NCI-H2081 (cell line): Measurements from ENCODE around the gene KIF16B.
A peak's percentile ranks its signal among the peaks of the same experiment; 100 is the strongest.
"Not testable (repeated sequence)": the region's sequence is repeated elsewhere in the genome, so short reads cannot be mapped to it uniquely, and the experiment has no call there.

Experiments used
- DNase-seq, 2 experiments: peaks; one replicate each; lab custom pipeline; 2025; lab: John Stamatoyannopoulos, UW

KIF16B gene

DNA sequence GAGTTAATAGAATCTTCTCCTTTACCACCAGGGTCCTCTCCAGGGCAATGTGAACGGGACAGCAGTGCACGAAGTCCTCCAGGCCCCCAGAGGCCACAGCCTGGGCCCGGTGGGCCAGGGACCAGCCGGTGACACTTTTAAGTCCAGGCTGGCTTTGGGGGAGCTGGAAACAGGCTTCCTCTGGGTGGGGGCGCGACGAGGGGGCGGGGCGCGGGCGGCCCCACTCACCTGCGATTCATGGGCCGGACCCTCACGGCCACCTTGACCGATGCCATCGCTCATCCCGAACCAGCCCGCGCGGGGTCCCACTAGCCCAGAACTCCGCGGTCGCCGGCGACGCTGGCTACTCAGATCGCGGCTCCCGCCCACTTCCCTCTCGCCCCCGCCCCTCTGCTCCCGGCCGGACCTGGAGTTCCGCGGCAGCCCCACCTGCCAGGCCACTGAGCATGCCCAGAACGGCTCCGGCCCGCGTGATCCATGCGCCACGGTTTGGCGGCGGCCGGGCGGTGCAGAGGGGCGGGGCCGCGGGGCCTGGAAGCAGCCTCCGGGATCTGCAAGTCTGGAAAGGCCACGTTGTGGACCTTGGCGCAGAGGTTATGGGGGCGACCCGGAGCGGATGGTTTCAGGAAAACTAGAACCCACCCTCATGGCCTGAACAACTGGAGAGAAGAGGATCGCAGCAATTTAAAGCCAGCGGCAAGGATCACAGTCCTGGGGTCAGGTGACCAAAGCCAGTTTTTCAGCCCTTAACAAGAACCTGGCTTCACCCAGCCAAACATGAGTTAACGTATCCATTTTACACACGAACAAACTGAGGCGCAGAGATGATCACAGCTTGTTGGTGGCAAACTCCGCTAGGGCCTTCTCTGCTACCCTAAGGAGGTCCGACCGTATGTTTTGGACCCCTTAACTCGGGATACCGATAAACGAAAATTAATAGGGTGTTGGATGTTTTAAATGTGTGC is at the start of gene KIF16B:
Gene KIF16B (minus strand): TSS at position 448 of the 965 bp plus-strand sequence. CDS start 173 bp downstream, at position 275.
- peak; percentile 84 to 89 for DNase-seq

- no peak for DNase-seq
Measured at GRCh38 chr20:16622501-16622900, 49.3 kb upstream of the KIF16B start.

DNA sequence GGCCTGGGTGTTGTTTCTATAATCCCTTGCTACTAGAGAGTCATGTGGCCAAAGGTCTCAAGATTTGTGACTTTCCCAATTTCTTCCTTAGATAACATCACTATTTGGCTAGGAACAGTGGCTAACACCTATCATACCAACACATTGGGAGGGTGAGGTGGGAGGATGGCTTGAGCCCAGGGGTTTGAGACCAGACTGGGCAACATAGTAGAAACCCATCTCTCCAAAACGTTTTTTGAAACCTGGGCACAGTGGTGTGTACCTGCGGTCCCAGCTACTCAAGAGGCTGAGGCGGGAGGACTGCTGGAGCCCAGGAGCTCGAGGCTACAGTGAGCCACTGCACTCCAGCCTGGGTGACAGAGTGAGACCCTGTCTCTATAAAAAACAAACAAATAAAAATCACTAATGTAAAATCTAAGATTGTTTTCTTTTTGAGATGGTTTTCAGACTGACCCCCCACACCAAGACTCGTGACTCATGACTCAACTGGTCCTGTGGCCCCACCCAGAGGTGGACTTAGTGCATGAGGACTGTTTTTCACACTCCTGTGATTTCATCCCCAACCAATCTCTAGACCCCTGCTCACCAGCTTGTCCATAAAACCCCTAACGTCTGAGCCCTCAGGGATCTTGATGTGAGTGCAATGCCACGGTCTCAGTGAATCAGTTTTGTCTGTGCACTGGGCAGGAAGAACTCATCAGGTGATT is 48.3 kb upstream of the KIF16B start:
- no peak for DNase-seq

GRCh38 chr20:16620961-16621360 is 47.7 kb upstream of the KIF16B start:
- DNase-seq, result no peak

DNA sequence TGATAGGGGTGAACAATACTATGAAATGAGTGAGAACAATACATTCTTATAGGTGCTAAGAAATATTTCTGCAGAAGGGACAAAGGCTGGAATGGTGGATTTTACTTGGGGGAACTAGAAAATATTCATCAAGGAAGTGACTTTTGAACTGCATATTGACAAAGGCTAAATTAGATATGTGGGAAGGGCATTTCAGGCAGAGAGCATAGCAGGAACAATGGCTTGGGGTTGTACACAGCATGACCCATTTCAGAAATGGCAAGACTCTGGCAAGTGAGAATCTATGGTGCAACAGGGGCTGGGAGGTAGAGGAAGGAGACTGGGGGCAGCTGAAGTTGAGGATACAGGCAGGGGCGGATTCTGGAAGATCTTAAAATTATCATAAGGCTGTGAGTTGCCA is 46.7 kb upstream of the KIF16B start:
- DNase-seq, result no peak

DNA sequence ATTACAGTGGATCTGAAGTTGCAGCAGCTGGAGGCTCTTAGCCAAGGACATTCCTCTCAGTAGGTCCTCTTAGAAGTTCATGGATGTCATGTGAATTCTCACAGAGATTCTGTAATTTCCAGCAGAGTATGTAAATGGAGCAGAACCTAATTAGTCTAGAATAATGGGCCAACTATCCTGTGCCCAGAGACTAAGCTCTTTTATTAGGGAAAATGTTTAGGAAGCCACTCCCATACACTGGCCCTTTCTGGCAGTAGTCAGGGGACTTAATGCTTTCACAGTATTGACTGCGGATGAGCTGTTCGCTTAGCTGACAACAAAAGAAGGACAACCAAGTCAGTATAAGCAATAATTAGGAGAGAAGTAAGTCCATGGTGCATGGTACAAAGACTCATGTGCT is 43.8 kb upstream of the KIF16B start:
- no peak for DNase-seq

DNA sequence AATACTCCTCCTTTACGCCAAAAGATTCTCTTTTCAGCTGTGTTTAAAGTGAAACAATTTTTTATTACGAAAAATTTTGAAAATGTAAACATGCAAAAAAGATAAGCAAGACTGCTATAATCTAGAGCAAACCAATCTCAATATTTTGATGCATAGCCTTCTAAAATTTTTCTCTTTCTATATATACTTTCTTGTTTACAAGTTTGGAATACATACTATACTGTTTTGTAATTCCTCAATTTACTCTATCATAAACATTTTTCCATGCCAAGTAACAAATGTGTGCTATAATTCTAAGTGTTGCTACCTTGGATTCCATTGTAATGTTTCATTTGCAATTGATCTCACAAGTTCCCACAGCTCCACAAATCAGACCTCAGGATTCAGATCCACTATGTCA is 43.1 kb upstream of the KIF16B start:
- DNase-seq, result no peak

DNA sequence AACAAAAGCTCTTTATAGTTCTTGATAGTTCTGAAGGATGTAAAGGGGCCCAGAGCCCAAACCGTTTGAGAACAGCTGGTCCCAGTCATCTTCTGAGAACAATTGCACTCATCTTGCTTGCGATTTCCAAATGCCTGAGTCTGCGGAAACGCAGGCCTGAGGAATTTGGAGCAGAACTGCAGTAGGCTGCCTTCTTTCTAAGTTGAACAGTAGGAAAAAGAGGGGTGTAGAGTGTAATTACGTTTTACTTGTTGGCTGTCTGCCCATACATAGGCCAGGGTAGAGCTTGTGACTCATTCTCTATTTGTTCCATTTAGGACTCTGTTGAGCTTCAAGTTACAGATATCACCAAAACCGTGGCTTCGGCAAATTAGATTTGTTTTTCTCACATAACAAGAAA is 42.0 kb upstream of the KIF16B start:
- DNase-seq, result no peak

DNA sequence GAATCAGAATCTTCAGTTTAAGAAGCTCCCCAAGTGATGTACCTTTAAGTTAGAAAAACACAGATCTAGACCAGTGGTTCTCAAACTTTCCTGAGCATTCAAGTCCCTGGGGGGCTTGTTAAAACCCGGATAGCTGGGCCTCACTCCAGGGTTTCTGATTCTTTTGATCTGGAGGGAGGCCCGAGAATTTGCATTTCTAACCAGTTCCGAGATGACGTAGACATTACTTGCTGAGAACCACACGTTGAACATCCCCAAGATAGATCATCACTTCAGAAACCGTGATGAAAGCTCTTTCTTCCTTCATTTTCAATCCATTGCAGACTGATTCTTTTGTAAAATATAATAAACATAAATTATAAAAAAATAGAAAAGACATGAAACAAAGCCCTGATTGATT is 40.7 kb upstream of the KIF16B start:
- no peak for DNase-seq

DNA sequence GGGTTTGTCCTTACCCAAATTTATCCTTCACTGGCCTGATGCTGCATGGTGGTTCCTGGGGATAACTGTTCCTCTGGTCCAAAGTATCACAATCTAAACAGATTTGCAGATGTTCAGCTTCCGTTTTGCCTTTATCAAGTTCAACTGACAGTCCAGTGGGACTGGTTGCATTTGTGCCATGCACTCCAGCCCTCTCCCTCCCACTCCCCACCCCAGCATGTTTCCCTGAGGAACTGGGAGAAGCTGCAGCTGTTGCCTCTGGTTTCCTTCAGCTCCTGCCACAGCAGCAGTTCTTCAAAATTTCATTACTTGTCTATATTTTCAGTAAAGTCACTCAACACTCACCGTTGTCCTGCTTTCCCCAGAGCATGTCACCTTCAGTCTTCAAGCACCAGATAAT is 39.5 kb upstream of the KIF16B start:
- DNase-seq, result no peak

GRCh38 chr20:16611817-16612216 is 38.6 kb upstream of the KIF16B start:
- DNase-seq, result no peak

DNA sequence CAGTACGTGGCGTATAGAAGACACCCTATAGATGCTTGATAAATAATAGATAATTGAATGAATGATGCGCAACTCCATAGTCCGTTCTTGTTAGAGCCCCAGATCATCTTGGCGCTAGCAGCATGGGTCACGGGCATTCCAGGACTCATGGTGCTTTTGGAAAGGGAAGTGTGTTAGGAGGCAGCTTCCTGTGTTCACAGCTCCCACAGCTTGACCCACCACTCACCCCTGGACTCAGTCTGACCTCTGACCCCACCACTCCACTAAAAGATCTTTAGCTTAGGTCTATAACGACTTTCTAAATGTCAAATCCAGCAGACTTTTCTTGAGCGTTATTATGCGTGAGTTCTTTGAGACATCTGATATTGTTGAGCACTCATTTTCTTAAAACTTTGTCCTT is 35.8 kb upstream of the KIF16B start:
- DNase-seq, result no peak

- DNase-seq, result no peak
Measured at GRCh38 chr20:16608277-16608650, 35.0 kb upstream of the KIF16B start.

DNA sequence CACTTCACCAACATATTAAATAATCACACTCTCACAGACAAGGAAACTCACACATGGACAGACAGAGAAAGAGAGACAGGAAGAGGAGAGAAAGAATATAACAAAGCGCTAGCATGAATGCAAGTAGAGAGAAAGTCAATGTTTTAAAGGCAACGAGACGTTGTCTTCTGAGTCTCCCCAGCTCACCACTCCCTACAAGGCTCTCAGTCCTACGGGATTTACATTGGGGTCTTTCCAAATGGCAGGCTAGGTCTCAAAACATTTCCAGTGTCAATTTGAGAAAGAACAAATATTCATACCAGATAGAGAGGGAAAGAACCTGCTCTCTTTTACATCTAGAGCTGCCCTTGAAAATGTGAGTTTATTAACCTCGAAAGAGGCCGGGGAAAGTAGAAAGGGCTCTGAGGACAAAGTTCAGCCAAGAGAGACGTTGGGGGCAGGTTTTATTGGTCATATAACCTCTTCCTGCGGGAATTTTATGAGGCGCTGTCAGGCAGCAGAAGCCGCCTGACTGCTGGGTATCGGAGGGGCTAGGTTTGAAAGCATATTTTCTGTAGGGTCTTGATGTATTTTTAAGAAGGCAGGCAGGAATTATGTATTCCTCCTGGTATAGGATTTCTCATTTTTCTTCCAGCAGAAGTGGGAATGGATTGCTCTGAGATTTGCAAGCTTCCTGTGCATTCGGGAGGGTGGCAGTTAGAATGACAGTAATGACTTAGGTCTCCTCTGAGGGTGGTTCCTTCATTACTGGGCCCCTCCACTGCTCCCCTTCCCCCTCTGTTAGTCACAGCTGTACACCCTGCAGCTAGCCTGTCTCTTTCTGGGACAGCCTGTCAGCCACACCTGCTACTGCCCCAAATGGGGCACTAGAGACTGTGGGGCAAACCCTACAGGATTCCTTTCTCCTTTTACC is 34.4 kb upstream of the KIF16B start:
- no peak for DNase-seq

GRCh38 chr20:16606468-16607070 is 33.3 kb upstream of the KIF16B start:
- no peak for DNase-seq

DNA sequence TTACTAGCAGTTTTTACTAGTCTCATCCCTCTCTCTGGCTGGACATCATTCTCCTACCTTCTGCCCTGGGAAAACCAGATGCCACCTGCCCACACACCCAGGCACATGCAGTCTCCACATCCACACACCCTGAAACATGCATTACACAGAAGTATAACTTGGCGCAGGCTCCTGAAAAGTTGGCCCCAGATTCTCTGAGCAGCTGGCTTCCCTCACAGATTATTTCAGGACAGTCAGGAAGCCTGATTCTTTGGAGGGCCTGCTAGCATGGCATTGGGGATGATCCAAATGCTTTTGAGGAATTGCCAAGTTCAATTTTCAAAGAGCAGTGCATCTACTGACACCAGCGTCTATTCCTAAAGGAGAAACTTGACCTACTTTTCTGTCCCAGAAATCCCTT is 27.8 kb upstream of the KIF16B start:
- DNase-seq, result no peak

- DNase-seq, result no peak
Measured at GRCh38 chr20:16599257-16599656, 26.0 kb upstream of the KIF16B start.

DNA sequence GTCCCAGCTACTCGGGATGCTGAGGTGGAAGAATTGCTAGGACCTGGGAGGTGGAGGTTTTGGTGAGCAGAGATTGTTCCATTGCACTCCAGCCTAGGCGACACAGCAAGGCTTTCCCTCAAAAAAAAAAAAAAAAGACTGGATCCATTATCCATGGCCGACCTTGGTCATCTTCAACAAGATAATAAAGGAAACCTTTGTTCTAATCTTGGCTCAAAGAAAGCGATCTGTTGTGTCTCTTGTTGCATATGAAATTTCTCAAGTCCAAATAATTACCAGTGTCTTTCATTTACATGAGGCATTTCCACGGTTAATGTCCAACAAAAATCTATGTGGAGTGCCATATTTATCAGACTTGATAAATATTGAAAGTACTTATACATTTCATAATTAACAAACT is 23.7 kb upstream of the KIF16B start:
- no peak for DNase-seq

- DNase-seq, result not testable (repeated sequence)
Measured at GRCh38 chr20:16596404-16596803, 23.2 kb upstream of the KIF16B start.

- no peak for DNase-seq
Measured at GRCh38 chr20:16595376-16595775, 22.1 kb upstream of the KIF16B start.

- no peak for DNase-seq
Measured at GRCh38 chr20:16590041-16590633, 16.9 kb upstream of the KIF16B start.
